GM21367 (cell line): ENCODE measurements around the gene PPP6R3.

ENCODE experiments used
- ATAC-seq: cut with Tn5 transposase; IDR thresholded peaks from one replicate; pipeline ENCODE4 v1.9.1; 2021; ENCODE audit not compliant: unreplicated experiment

The PPP6R3 gene

GRCh38 chr11:68551223-68551622 is 90.7 kb downstream of the PPP6R3 start:
- no peak for ATAC-seq

GRCh38 chr11:68551777-68552176 is 91.2 kb downstream of the PPP6R3 start:
- no peak for ATAC-seq

DNA sequence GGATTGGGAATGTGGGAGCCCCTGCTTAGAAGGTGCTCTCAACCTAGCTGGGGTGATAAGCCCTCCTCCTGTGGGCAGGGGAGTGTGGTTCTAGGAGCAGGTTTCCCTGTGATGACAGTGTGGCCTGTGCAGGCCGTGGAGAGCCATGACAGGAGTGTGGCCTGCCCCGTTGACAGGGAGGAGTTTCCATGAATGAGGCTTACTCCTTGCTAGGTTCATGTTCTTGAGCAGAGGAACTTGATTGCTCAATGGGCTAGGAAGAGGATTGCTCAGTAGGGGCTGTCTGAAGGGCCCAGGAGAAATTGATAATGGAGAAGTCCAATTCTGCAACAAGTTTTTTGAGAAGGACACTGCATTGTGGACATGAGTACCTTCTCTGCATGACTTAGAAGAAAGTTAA is 92.0 kb downstream of the PPP6R3 start:
- no peak for ATAC-seq

DNA sequence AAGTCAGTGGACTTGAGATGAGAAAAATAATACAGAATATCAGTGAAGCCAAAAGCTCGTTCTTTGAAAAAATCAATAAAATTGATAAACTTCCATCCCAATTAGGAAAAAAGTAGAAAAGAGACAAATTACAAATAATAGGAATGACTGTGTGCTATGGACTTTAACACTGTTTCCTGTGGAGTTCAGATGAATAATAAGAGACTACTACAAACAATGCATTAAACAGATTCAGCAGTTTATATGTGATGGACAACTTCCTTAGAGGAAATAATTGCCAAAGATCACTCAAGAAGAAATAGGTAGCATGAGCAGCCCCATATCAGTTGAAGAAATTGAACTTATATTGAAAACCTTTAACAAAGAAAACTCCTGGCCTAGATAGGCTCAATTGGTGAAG is 99.7 kb downstream of the PPP6R3 start:
- no peak for ATAC-seq

DNA sequence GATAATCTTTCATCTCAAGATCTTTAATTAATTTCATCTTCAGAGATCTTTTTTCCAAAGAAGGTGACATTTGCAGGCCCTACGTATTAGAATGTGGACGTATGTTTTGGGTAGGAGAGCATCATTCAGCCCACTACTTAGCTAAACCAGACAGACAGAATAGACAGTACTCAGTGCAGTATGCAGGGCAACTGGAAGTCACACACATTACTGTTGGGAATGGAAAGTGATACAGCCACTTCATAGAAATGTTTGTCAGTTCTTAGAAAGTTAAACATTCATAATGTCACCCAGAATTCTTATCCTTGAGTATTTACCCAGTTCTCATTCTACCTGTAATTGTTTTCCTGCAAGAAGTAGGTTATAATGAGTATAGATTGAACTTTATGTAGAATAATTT is 102.9 kb downstream of the PPP6R3 start:
- no peak for ATAC-seq

- no peak for ATAC-seq
Measured at GRCh38 chr11:68564261-68564660, 103.7 kb downstream of the PPP6R3 start.

- ATAC-seq = no peak
Measured at GRCh38 chr11:68565768-68566167, 105.2 kb downstream of the PPP6R3 start.

DNA sequence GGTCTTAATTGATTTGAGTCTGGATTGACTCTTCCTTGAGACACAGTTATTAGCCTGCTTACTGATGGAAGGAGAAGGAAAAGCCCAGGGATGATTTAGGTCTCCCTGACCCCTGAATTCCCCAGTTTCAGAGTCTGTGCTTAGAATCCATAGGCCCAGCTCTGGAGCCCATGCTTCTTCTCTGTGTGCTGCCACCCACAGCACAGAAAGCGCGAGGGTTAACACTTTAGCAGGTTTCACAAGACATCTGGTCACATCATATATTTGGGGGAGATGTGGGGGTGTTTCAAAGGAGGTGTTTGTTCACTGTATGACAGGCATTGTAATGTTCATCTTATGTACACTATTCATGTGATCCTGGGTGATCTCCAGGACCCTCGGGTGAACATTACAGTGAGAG is 107.0 kb downstream of the PPP6R3 start:
- no peak for ATAC-seq

GRCh38 chr11:68569357-68569756 is 108.8 kb downstream of the PPP6R3 start:
- ATAC-seq = no peak

DNA sequence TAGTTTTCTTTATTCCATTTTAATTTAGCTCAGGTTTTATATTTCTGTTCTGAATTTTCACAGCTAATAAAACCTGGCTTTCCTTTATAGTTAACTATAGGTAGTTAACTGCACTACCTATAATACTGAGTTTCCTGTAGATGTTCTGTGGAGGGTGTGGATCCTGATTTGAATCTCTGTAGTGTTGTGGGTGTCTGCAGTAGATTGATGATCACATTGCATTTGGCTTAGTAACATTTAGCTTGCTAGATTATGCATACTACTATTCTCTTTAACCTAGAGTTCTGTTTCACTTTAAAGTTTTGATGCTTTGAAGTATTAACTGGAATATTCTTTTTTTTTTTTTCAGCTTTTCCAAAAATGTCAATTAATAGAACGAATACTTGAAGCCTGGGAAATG is 110.1 kb downstream of the PPP6R3 start:
- no peak for ATAC-seq

GRCh38 chr11:68574308-68574707 is 113.8 kb downstream of the PPP6R3 start:
- ATAC-seq = no peak

GRCh38 chr11:68575025-68575665 is 114.6 kb downstream of the PPP6R3 start:
- no peak for ATAC-seq

GRCh38 chr11:68579455-68579854 is 118.9 kb downstream of the PPP6R3 start:
- no peak for ATAC-seq

DNA sequence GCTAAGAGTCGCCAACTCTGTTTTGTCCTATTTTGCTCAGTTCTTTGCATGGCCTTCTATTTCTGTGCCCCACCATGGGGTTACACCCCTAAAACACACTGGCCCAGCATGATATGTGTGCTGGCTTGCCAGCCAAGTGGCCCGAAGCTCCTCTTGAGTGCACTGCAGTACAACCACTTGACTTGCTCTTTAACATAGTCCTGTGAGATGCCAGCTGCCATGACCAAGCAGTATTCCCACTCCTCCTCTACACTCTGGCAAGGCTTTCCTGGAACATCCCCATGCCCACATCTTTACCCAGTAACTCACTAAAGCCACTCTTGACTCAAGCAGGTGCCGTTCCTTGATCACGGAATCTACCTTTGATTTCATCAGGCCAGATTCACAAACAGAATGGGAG is 120.9 kb downstream of the PPP6R3 start:
- no peak for ATAC-seq

- ATAC-seq = no peak
Measured at GRCh38 chr11:68581901-68582300, 121.3 kb downstream of the PPP6R3 start.

GRCh38 chr11:68582416-68583040 is 122.0 kb downstream of the PPP6R3 start:
- no peak for ATAC-seq

DNA sequence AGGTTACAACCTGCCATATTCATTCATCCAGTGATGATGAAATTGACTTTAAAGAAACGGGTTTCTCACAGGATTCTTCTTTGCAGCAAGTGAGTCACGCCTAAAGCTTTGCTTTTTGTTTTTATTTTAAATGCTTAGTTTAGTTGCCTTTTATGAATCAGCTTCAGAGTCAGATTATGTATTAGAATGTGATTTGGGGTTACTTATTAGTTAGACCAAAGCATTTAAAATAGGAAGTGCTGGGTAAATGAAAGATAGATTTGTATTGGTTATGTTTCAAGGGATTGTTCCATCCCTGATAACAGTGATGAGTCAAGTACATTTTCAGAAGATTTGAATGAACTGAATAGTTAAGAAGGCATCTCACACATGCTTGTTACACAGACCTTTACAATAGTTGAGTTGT is 122.5 kb downstream of the PPP6R3 start:
- ATAC-seq = no peak

GRCh38 chr11:68584097-68584496 is 123.5 kb downstream of the PPP6R3 start:
- ATAC-seq = no peak

- ATAC-seq = no peak
Measured at GRCh38 chr11:68584991-68585524, 124.5 kb downstream of the PPP6R3 start.

- ATAC-seq = no peak
Measured at GRCh38 chr11:68589547-68590216, 129.1 kb downstream of the PPP6R3 start.

DNA sequence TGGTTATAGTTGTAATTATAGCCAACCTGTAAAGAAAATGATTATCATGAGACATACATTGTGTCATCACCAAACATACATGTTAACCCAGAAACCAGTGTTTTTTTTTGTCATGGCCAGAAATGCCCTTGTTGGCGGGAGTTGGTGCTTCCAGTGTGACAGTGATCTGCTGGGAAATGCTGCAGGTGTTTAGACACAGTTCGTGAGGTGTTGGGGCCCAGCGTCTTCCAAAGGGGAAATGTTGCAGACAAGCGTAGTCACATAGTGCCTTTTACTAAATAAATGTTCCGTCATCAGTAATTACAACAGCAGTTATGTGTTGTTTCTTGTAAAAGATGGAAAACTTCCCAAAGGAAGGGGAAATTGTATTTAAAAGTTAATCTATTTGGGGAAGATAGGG is 131.2 kb downstream of the PPP6R3 start:
- ATAC-seq = no peak

GRCh38 chr11:68593441-68593840 is 132.9 kb downstream of the PPP6R3 start:
- no peak for ATAC-seq
